ENCODE measurements around the gene DYNLL1. TPM values are rescaled to one million over a fixed set of nuclear protein-coding genes. Genes with fewer than 3 reads are reported as not detected.

The DYNLL1 gene
- total and polyA plus RNA-seq, 2 donors (not counting 3 experiments of a cell fraction or from before 2014, with no cell fraction given), result 469 to 600 TPM

DNA sequence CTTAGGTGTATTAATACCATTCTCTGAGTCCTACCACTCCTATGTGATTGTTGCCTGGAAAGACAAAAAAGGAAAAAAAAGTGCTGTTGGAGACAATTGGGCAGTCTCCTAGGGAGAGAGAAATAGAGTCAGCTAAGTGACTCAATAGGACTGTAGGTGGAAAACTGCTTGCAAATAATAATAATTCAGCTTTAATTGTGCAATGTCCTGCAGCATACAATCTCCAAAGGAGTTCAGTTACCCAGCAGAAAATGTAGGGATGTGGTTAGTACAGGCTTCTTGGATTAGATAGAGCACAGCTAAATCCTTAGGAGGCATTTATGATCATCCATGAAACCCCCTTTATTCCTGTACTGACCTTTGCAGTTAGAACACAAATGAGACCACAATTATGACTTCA, 23.4 kb upstream of the DYNLL1 start:
- Histone ChIP-seq H3K4me3 (replicated peaks in 1 of 3; ENCODE audit: insufficient read depth in 1 of 3, low read depth in 1 of 3, low read length in 3 of 3) (no peak overlapping the region), H4K20me1 (replicated peaks; ENCODE audit: control insufficient read depth, extremely low read depth, insufficient read depth, low read length) (peaks cover under 1% of the 10 kb centered on the region), H3K4me1 (ENCODE audit: control insufficient read depth, extremely low read depth, insufficient read depth, low read length) (peaks cover 9% of the 10 kb centered on the region), H2AFZ (ENCODE audit: low read depth, low read length) (no peak overlapping the region), H3K36me3 (ENCODE audit: control insufficient read depth in 2 of 2, extremely low read depth in 1 of 2, insufficient read depth in 2 of 2, low read length in 2 of 2) (no peaks in the 10 kb centered on the region), H3K9ac (replicated peaks; ENCODE audit: extremely low read depth, insufficient read depth, low read length) (no peak overlapping the region), H3K9me3 (replicated peaks; ENCODE audit: control insufficient read depth, insufficient read depth, low read length) (no peaks in the 10 kb centered on the region), H3K9me1 (replicated peaks; ENCODE audit: control insufficient read depth, extremely low read depth, insufficient read depth, low read length) (no peaks in the 10 kb centered on the region), H3K27me3 (ENCODE audit: control insufficient read depth in 2 of 2, insufficient read depth in 2 of 2, low read length in 2 of 2) (no peaks in the 10 kb centered on the region), H3K27ac (ENCODE audit: insufficient read depth, low read depth, low read length) (no peak overlapping the region), H3K79me2 (ENCODE audit: control insufficient read depth, insufficient read depth, low read length) (peaks cover 21% of the 10 kb centered on the region), H3K4me2 (ENCODE audit: insufficient read depth, low read length) (no peak overlapping the region)
- dilution Hi-C loops (cut with MboI; ENCODE audit: extremely low pct_ligation_motif_present, low sequenced_read_pairs), result no loop called here
- CTCF ChIA-PET, result interaction anchor here (0.8 to 1.4 kb wide), 2 partner anchors 16 to 24 kb away, joined by 3 read pairs; no protein-coding TSS in a partner anchor
- DNase-seq (ENCODE audit: low read depth, low spot score) (no peak), FAIRE-seq (peak; percentile 21)
- POLR2A ChIA-PET, result no interaction called here
- BruUV-seq (replicated peaks), result no TSS peak
- TF ChIP-seq GATA2 (IDR thresholded peaks at IDR 0.05; ENCODE audit: insufficient read depth, insufficient read length, low read depth, low read length) (no peak), FOS (IDR thresholded peaks at IDR 0.05; ENCODE audit: borderline replicate concordance, insufficient read depth, low read length) (no peak), MAX (IDR thresholded peaks at IDR 0.05; ENCODE audit: insufficient read depth, insufficient read length) (no peak), MYC (IDR thresholded peaks at IDR 0.05; ENCODE audit: low read depth, low read length) (no peak), EZH2 (IDR thresholded peaks at IDR 0.05; ENCODE audit: borderline replicate concordance, low read depth, low read length, severe bottlenecking) (no peak), POLR2AphosphoS5 (IDR thresholded peaks at IDR 0.05; ENCODE audit: insufficient read depth, low read depth, low read length) (no peak), JUN (IDR thresholded peaks at IDR 0.05; ENCODE audit: borderline replicate concordance, insufficient read depth, insufficient read length, low read depth) (no peak), POLR2A (IDR thresholded peaks at IDR 0.05; ENCODE audit: low read depth, low read length) (no peak)
- TF ChIP-seq, protein P1, sequence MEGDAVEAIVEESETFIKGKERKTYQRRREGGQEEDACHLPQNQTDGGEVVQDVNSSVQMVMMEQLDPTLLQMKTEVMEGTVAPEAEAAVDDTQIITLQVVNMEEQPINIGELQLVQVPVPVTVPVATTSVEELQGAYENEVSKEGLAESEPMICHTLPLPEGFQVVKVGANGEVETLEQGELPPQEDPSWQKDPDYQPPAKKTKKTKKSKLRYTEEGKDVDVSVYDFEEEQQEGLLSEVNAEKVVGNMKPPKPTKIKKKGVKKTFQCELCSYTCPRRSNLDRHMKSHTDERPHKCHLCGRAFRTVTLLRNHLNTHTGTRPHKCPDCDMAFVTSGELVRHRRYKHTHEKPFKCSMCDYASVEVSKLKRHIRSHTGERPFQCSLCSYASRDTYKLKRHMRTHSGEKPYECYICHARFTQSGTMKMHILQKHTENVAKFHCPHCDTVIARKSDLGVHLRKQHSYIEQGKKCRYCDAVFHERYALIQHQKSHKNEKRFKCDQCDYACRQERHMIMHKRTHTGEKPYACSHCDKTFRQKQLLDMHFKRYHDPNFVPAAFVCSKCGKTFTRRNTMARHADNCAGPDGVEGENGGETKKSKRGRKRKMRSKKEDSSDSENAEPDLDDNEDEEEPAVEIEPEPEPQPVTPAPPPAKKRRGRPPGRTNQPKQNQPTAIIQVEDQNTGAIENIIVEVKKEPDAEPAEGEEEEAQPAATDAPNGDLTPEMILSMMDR (IDR thresholded peaks at IDR 0.05; ENCODE audit: extremely low read depth in 1 of 2, insufficient read depth in 1 of 2, low read depth in 1 of 2, low read length in 2 of 2), result no peak
- intact Hi-C loops (cut with micrococcal nuclease), result no loop called here
